SK-N-SH treated with all-trans-retinoic acid at 6 μM for 48 hours (cell line): Measurements from ENCODE around the gene ABO.
A peak's percentile ranks its signal among the peaks of the same experiment; 100 is the strongest.
"Not testable (repeated sequence)": the region's sequence is repeated elsewhere in the genome, so short reads cannot be mapped to it uniquely, and the experiment has no call there.

Experiments
- ATAC-seq: fragments of 200-7000 bp; cut with Tn5 transposase; 3 replicates; pipeline ENCODE4 v1.9.1; 2020; ENCODE audit warnings: mild to moderate bottlenecking, moderate library complexity
- BACH2 ChIP-seq: fragments of 250-450 bp; sonication (Bioruptor Pico); IDR thresholded peaks from 2 replicates; pipeline ENCODE4 v1.9.0; 2021; ENCODE audit warnings: mild to moderate bottlenecking, borderline replicate concordance
- CREB5 ChIP-seq: fragments of 250-450 bp; sonication (Bioruptor Pico); IDR thresholded peaks from 2 replicates; pipeline ENCODE4 v1.5.1; 2020; ENCODE audit warnings: low read depth, mild to moderate bottlenecking, moderate library complexity
- CSRNP3 ChIP-seq: fragments of 250-450 bp; sonication (Bioruptor Pico); IDR thresholded peaks from 2 replicates; pipeline ENCODE4 v1.5.1; 2021; ENCODE audit warnings: mild to moderate bottlenecking, moderate library complexity
- ESRRG ChIP-seq: fragments of 250-450 bp; sonication (Bioruptor Pico); IDR thresholded peaks from 2 replicates; pipeline ENCODE4 v1.6.1; 2021; ENCODE audit warnings: mild to moderate bottlenecking
- ISL1 ChIP-seq: fragments of 250-450 bp; sonication (Bioruptor Pico); IDR thresholded peaks from 2 replicates; pipeline ENCODE4 v2.1.2; 2022; ENCODE audit warnings: mild to moderate bottlenecking, moderate library complexity
- OSR1 ChIP-seq: fragments of 250-450 bp; sonication (Bioruptor Pico); IDR thresholded peaks from 2 replicates; pipeline ENCODE4 v1.8.0; 2022; ENCODE audit warnings: moderate library complexity, mild to moderate bottlenecking, inconsistent platforms
- PATZ1 ChIP-seq: fragments of 250-450 bp; sonication (Bioruptor Pico); IDR thresholded peaks from 2 replicates; pipeline ENCODE4 v1.8.0; 2020; ENCODE audit warnings: mild to moderate bottlenecking, moderate library complexity, borderline replicate concordance
- PPARA ChIP-seq: fragments of 250-450 bp; sonication (Bioruptor Pico); IDR thresholded peaks from 2 replicates; pipeline ENCODE4 v1.5.0; 2020; ENCODE audit warnings: mild to moderate bottlenecking, borderline replicate concordance
- SNAI2 ChIP-seq: fragments of 250-450 bp; sonication (Bioruptor Pico); IDR thresholded peaks from 2 replicates; pipeline ENCODE4 v1.5.0; 2020; ENCODE audit warnings: mild to moderate bottlenecking, moderate library complexity
- TCF4 ChIP-seq: fragments of 250-450 bp; sonication (Bioruptor Pico); IDR thresholded peaks from 2 replicates; pipeline ENCODE4 v1.8.0; 2021; ENCODE audit warnings: mild to moderate bottlenecking, moderate library complexity, borderline replicate concordance
- ZFP3 ChIP-seq: fragments of 250-450 bp; sonication (Bioruptor Pico); IDR thresholded peaks from 2 replicates; pipeline ENCODE4 v1.5.0; 2020; ENCODE audit warnings: mild to moderate bottlenecking, moderate library complexity
- ZFP30 ChIP-seq: fragments of 450-650 bp; formaldehyde crosslinking; IDR thresholded peaks from 2 replicates; pipeline ENCODE4 v1.5.0; 2022; ENCODE audit warnings: mild to moderate bottlenecking, moderate library complexity
- ZNF565 ChIP-seq: fragments of 450-650 bp; formaldehyde crosslinking; conservative IDR thresholded peaks from 2 replicates; pipeline ENCODE4 v1.5.0; 2020; ENCODE audit warnings: low read depth, mild to moderate bottlenecking, moderate library complexity
- ZNF70 ChIP-seq: fragments of 450-650 bp; formaldehyde crosslinking; IDR thresholded peaks from 2 replicates; pipeline ENCODE4 v1.5.0; 2020; ENCODE audit warnings: mild to moderate bottlenecking, moderate library complexity
- ZNF8 ChIP-seq: fragments of 450-650 bp; formaldehyde crosslinking; IDR thresholded peaks from 2 replicates; pipeline ENCODE4 v1.5.0; 2020; ENCODE audit warnings: mild to moderate bottlenecking, moderate library complexity

The ABO gene

GRCh38 chr9:133221177-133221809 is 53.7 kb downstream of the ABO start (continued):
- TF ChIP-seq PATZ1 (CRISPR knock-in tag) (no peak), CSRNP3 (CRISPR knock-in tag) (no peak), BACH2 (CRISPR knock-in tag) (no peak), ZFP3 (CRISPR knock-in tag) (no peak), CREB5 (CRISPR knock-in tag) (no peak), TCF4 (CRISPR knock-in tag) (no peak)

GRCh38 chr9:133218049-133218975 is 56.7 kb downstream of the ABO start:
- not testable (repeated sequence) for ATAC-seq

- ATAC-seq = not testable (repeated sequence)
Measured at GRCh38 chr9:133217333-133217988, 57.5 kb downstream of the ABO start.

- TF ChIP-seq ISL1 (CRISPR knock-in tag) = peak; percentile 65
- ATAC-seq = not testable (repeated sequence)
Measured at GRCh38 chr9:133214276-133214675, 60.7 kb downstream of the ABO start.

- TF ChIP-seq ZFP30 (no peak), PPARA (CRISPR knock-in tag) (no peak), BACH2 (CRISPR knock-in tag) (no peak), ZNF565 (no peak), OSR1 (CRISPR knock-in tag) (no peak), ESRRG (no peak), SNAI2 (CRISPR knock-in tag) (no peak), TCF4 (CRISPR knock-in tag) (no peak), CREB5 (CRISPR knock-in tag) (no peak), ZNF70 (CRISPR knock-in tag) (no peak), PATZ1 (CRISPR knock-in tag) (no peak), ZFP3 (CRISPR knock-in tag) (no peak), ZNF8 (no peak)
- ATAC-seq = no peak
Measured at GRCh38 chr9:133210609-133211008, 64.4 kb downstream of the ABO start.
